ENCODE data around the gene ALX3.
"Not testable (repeated sequence)": the region's sequence is repeated elsewhere in the genome, so short reads cannot be mapped to it uniquely, and the experiment has no call there.

ALX3 gene

DNA sequence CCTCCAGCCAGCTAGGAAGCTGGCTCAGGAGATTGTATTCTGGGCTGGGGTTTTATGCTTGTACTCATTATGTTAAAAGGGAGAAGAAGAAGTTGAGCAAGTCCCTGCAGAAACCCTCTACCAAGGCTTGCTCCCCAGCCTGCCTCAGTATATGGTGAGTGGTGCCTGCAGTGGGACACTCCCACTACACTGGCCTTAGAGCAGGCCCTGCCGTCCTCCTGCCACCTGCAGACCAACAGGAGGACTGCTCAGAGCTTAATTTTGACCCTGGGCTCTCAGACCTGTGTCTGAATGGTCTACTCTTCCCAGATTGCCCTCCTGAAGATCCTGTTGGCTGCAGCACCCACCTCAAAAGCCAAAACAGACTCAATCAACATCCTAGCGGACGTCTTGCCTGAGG lies 23.0 kb downstream of the ALX3 start:
- DNase-seq (ENCODE audit: low read depth) = no peak

DNA sequence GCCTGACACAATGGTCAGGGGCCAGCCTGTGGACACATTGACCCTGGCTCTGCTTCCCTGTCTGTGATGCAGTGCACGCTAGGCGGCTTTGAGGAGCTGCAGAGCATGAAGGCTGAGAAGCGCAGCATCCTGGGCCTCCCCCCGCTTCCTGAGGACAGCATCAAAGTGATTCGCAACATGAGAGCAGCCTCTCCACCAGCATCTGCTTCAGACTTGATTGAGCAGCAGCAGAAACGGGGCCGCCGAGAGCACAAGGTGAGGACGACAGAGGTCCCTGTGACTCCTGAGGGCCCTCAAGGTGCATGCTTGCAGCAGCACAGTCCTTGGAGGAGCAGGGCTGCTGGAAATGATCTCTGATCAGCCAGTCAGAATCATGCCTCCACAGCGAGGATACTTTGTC lies 27.5 kb downstream of the ALX3 start:
- no peak for DNase-seq (ENCODE audit: low read depth)

DNA sequence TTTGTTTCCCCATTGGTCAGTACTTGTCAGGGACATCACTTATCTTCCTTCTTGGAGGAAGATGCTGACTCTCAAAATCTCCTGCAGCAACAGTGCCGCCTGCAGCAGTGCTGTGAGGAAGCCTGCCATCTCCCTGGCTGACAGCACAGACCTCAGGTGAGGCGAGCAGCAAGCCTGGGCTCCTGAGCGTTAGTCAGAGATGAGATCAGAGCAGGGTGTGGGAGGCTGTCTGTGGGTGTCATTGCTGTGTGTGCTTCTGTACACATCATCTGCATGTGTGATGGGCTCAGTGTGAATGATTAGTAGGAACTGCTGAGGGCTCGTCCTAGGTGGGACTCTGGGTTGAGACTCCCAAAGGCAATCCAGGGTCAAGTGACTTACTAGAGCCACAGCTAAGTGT lies 29.9 kb downstream of the ALX3 start:
- DNase-seq (ENCODE audit: low read depth) = no peak

DNA sequence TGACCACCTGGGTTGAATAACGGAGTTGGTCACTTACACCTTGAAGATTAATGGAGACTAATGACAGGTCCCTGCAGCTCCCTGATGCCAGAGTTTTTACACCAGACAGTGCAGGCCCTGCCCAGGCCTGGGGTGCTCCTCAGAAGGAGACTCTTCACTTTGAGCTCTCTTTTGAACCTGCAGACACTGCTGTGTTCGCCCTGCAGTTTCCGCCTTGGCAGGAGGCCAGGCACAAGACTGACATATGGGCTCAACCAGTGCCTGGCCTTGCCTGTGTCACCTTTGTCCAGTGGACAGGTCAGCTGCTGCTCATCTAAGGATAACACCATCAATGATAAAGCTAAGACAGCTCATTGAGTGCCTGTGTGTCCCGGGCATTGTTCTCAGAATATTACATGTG lies 30.8 kb downstream of the ALX3 start:
- no peak for DNase-seq (ENCODE audit: low read depth)

DNA sequence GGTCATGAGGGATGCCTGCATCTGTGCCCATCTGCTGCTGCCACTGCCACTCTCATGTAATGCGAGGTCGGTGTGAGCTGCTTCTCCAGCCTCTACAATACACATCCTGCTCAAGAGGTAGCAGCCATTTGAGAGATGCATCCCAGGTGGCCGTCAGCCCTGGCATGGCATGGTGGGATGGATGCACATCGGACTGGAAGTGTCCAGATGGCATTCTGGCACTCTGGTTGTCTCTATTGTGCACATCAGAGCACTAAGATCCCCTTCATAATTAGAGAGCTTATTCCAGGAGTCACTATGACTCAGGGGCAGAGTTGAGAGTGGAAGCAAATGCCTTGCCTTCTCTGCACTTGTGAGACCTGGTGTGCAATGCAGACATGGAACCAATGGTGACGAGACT lies 32.2 kb downstream of the ALX3 start:
- no peak for DNase-seq (ENCODE audit: low read depth)

DNA sequence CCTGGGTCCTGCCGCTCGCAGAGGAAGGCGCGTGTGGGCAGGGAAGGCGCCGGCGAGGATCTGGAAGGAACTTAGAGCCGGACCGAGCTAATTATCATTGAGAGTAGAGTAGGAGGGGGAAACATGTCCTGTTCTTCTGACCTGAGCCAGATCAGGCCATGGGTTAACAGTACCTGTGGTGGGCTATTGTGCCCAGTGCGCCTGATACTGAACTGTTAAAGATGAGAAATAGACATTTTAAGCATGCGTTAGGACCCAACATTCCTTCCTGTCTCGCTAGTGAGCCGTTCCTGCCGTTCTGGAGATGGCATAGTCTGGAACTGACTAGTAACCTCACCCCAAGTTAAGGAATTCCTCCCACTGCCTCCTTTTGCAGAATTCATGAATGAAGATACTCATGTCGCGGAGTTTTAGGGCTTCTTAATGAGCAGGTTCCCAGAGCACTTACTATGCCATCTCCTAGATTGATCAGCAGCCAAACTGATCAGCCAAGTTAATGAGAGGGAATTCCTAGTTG lies 35.2 kb downstream of the ALX3 start:
- DNase-seq (ENCODE audit: low read depth) = no peak

DNA sequence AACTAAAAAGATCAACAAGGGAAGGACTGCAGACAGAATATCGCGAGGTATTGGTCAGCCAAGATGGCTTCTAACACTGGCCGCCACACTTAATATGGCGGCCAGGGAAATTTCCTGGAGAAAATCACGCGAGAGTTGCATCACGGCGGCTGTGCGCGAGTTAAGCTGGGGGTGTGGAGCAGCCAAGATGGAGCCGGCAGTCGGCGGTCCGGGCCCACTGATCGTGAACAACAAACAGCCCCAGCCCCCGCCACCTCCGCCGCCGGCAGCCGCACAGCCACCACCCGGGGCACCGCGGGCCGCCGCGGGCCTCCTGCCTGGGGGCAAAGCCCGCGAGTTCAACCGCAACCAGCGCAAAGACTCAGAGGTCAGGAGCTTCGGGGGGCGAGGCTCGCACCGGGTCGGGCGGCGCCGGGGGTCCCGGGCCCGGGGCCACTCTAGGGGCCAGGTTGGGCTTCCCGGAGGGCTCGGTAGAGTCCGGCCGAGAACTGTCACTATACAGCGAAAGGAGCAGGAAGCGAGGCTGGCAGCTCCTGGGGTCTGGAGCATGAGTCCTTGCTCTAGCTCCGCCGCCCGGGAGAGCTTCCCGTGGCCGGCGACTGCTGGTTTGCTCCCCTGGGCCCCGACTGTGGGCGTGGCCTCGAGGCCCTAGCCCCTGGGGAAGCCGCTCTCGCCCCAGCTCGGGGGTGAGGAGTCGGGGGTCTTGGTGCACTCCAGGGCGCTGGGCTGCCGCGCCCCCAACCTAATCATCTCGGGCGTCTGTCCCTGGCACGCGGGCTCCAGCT lies 35.8 kb downstream of the ALX3 start, which contains the start of gene STRIP1:
STRIP1 (plus strand) TSS at position 174 of the 785 bp plus-strand sequence; CDS start at position 188, 14 bp downstream.
- peak; percentile 85 for DNase-seq (ENCODE audit: low read depth)

DNA sequence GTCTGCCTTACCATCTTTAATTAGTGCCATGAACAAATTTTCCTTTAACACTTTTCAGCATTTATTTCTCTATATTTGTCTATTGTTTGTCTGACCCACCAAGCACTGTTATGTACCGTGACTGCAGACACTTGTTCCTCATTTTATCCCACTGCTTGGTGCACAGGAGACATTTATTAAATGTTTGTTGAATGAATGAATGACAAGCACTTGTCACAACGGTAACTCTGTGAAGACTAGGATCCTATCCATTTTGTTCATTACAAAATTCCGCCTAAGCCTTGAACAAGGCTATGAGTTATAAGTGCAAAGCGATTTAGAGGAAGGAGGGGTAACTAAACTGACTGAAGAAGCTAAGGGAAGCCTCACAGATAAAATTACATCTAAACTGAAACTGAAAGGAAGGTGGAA lies 36.4 kb downstream of the ALX3 start:
- DNase-seq (ENCODE audit: low read depth) = no peak

DNA sequence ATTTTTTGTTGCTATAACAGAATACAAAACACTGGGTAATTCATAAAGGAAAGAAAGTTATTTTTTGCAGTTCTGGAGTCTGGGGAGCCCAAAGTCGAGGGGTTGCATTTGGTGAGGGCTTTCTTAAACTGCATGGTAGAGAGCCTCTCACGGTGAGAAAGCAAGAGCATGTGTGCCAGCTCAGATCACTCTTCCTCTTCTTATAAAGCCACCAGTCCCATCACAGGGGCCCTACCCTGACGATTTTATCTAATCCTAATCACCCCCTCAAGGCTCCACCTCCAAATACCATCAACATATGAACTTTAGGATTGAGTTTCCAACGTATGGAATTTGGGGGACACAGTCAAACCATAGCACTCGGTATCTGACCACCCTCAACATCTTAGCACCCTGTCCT lies 37.1 kb downstream of the ALX3 start:
- no peak for DNase-seq (ENCODE audit: low read depth)

DNA sequence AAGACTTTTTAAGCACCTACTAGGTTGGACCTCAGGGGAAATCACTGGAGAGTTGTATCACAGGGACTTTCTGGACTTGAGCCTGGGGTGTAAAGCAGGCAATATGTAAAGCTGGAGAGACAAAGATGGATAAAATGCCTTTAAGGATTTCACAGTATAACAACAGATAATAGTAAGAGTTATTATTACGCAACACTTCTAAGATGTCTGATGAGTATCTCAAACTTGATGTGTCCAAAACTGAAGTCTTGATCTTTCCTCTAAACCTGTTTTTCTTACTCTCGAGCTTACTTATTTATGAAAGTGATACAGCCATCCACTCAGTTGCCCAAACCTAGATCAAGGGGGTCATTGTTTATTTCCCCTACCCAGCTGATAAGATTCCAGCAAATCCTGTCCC lies 38.1 kb downstream of the ALX3 start:
- DNase-seq (ENCODE audit: low read depth) = no peak

DNA sequence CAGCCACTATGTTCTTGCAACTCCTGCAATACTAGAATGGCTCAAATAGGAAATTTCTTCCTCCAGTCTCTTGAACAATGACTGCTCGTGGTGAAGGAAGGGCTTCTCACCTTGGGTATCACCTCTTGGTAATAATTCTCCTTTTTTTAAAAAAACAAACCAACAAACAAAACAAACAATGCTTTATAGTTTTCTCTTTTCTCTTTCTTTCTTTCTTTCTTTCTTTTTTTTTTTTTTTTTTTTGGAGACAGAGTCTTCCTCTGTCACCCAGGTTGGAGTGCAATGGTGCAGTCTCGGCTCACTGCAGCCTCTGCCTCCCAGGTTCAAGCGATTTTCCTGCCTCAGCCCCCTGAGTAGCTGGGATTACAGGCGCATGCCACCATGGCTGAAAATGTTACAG lies 39.8 kb downstream of the ALX3 start:
- not testable (repeated sequence) for DNase-seq (ENCODE audit: low read depth)

DNA sequence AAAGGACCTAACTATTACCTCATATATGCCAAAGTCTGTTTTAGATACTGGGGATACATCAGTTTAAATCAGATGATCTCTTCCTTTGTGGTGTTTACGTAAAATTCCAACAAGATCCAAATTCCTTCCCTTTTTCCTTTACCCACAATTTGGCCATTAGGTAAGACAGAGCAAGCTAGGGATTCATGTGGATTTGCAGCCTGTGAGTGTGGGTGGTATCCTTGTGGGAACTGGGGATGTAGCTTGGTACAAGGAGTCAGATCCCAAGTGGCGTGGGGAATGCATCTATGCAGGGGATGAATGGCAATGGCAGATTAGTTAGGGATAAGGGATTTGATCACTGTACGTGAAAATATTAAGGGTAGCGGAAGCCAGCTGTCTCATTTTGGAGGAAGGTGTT lies 45.9 kb downstream of the ALX3 start:
- no peak for DNase-seq (ENCODE audit: low read depth)

DNA sequence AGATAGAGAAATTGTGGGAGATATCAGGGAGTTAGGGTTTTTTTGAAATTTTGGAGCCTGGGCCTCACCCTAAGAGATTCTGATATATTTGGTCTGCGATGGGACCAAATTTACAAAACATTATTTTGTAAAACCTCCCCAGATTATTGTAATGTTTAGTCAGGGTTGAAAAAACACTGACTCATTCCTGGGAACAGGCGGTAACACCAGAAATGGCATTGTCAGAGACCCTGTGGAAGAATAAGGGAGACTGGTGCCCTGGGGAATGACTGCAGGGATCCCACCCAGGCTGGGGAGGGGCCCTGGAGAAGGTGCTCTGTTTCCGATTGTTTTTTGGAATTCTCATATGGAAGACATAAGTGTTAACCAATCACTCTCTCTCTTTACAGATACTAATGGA lies 49.2 kb downstream of the ALX3 start:
- DNase-seq (ENCODE audit: low read depth) = no peak

DNA sequence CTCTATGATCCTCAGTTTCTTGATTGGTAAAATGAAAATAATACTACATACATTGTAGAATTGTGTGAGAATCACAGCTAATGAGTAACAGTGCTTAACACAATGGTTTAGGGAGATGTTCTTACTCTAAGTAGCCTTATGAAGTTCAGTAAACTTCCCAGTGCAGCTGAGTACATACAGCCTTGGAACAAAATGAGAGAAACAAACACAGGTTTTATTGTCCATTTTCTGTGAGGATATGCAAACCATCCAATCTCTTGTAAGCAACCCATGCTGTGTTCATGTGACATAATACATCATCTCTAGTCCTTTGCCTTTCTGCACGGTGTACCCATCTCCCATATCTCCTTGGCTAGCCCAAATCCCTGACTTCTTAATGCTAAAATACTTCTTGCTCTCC lies 50.7 kb downstream of the ALX3 start:
- DNase-seq (ENCODE audit: low read depth) = no peak

DNA sequence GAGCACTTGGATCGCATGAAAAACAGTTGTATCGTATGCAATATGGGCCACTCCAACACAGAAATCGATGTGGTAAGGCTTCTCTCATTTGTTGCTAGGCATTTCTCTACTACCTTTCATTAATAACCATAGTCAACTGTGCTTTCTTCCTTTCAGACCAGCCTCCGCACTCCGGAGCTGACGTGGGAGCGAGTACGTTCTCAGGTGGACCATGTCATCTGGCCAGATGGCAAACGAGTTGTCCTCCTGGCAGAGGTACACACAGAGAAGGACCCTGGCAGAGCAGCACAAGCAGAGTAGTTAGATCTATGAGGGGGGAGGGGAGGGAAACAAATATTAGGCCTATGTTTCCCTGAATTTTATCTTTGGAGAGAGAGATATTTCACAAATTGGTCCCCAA lies 52.1 kb downstream of the ALX3 start:
- DNase-seq (ENCODE audit: low read depth) = no peak

DNA sequence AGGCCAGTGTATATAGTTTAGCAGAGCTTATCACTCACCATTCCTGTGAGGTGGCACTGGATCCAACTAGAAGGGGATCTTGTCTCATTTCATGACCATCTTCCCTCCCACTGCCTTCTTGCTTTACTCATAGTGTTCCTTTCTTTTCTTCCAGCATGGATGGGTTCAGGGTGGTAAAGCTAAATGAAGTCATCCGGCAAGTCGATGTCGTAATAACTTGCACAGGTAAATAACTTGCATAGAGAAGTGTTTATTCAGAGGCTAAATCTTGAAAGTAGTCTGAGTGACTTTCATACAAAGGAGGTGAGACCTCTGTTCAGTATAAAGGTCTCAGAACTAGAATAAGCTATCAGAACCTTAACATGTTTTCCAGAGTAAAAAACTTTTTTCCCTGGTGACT lies 52.7 kb downstream of the ALX3 start:
- no peak for DNase-seq (ENCODE audit: low read depth)

DNA sequence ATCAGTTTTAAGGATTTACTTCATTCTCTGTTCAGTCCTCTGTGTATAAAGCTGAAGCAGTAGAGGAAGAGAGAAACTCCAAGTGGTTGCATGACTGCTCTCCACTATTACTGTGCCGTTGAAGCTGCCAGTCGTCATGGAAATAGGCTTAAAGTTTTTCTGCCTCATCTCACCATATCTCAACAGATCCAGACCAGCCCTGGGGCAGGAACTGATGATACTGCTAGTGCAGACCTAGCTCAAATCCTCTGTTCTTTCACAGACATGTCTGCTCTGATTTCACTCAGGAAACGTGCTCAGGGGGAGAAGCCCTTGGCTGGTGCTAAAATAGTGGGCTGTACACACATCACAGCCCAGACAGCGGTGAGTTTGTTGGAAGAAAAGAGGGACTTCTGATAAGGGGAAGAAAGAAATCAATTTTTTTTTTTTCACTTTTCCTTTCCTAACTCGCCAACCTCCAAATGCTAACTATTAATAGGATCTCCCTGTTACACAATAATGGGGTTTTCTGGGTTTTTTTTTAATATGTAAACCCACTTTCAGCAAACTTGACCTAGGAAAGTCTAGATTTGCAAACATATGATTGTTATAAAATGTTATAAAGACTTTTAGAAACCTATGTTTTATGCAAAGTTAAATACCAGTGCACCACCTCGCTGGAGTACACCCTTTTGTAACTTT lies 58.2 kb downstream of the ALX3 start:
- DNase-seq (ENCODE audit: low read depth) = no peak

DNA sequence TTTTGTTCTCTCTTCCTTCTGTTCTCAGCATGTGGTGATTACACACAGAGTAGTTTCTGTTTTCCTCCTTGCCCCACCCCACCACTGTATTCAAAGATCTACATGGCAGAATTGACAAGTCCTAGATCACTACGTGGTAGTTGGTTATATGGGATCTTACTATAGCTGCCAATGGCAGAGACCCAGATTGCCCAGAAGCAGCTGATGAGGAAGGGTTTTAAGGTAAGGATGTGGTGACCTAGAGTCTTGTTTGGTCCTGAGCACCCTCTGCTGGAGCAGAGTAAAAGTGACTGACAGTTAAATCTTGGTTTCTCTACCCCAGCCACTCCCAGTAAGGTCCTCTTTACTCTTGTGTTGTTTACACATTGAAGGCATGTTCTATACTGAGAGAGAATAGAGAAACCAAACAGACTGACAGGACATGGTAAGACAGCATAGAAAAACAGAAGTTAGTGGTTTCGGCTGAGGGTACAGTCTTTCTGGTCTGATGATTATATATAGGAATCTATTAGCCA lies 58.9 kb downstream of the ALX3 start:
- DNase-seq (ENCODE audit: low read depth) = no peak

Measured in activated gamma-delta T cell treated with anti-CD3 and anti-CD28 coated beads, Interleukin-2, amount 50 U/mL, for 16 hours (primary cell).